Endothelial cell of umbilical vein (primary cell): ENCODE data around the gene TSPAN9. TPM values are rescaled to one million over a fixed set of nuclear protein-coding genes. Genes with fewer than 3 reads are reported as not detected.

Experiments used
- BruUV-seq: library from RNA; stranded (reverse); fragments of 400-500 nt; replicated peaks from 2 replicates; lab custom pipeline; 2021; lab: Mats Ljungman, UMichigan
- CTCF ChIA-PET: fragments of 300-600, 350-600 bp; sonication (Branson Sonifier 250); formaldehyde crosslinking; loops from one replicate; lab custom pipeline; 2021; ENCODE audit warnings: antibody characterized with exemption, inconsistent platforms; lab: Charles Lee
- POLR2A ChIA-PET: fragments of 300-600, 350-600 bp; sonication (Branson Sonifier 250); formaldehyde crosslinking; loops from one replicate; lab custom pipeline; 2021; ENCODE audit warnings: antibody characterized with exemption, inconsistent platforms; lab: Charles Lee
- DNase-seq: peaks from one replicate; pipeline ENCODE4 v3.0.0-alpha.2; 2011; ENCODE audit warnings: low read depth, low spot score
- FAIRE-seq: peaks from 2 replicates; lab custom pipeline; 2011; peaks lifted over from hg19 to GRCh38; lab: Jason Lieb, UNC
- H2AFZ ChIP-seq: 2 replicates; pipeline ENCODE4 v1.6.0; 2012; ENCODE audit warnings: low read depth, low read length, control low read depth, inconsistent platforms
- H3K27ac ChIP-seq: 2 replicates; pipeline ENCODE4 v1.5.1; 2011; ENCODE audit warnings: low read depth, mild to moderate bottlenecking, control low read depth, low read length, moderate library complexity; ENCODE audit not compliant: insufficient read depth
- H3K27me3 ChIP-seq, 2 experiments: 2 replicates each; pipeline versions ENCODE4 v1.6.0 to v1.6.1; 2011; ENCODE audit warnings: low read length in 2 of 2, mixed read lengths in 1 of 2; ENCODE audit not compliant: control insufficient read depth in 2 of 2, insufficient read depth in 2 of 2
- H3K36me3 ChIP-seq, 2 experiments: 2 replicates in 1 of 2; 3 replicates in 1 of 2; pipeline ENCODE4 v1.5.1; 2011; ENCODE audit warnings: low read length in 2 of 2, mild to moderate bottlenecking in 1 of 2, moderate library complexity in 1 of 2; ENCODE audit not compliant: control insufficient read depth in 2 of 2, insufficient read depth in 2 of 2; ENCODE audit errors: extremely low read depth in 1 of 2
- H3K4me1 ChIP-seq: 3 replicates; pipeline ENCODE4 v1.5.1; 2011; ENCODE audit warnings: mild to moderate bottlenecking, low read length; ENCODE audit not compliant: control insufficient read depth, insufficient read depth; ENCODE audit errors: extremely low read depth
- H3K4me2 ChIP-seq: 2 replicates; pipeline ENCODE4 v1.6.1; 2011; ENCODE audit warnings: low read length, control low read depth, mixed read lengths; ENCODE audit not compliant: insufficient read depth
- H3K4me3 ChIP-seq, 3 experiments: fragments of 200-600 bp in 1 of 3; sonication (generic), shearing (Covaris generic) in 1 of 3; replicated peaks in 1 of 3; 2 replicates each; pipeline ENCODE4 v1.5.1; 2011 to 2016; ENCODE audit warnings: control low read depth in 3 of 3, low read length in 3 of 3, mild to moderate bottlenecking in 2 of 3, inconsistent platforms in 1 of 3, low read depth in 1 of 3, moderate library complexity in 1 of 3; ENCODE audit not compliant: insufficient read depth in 1 of 3
- H3K79me2 ChIP-seq: 2 replicates; pipeline ENCODE4 v1.6.0; 2012; ENCODE audit warnings: low read length, inconsistent platforms; ENCODE audit not compliant: control insufficient read depth, insufficient read depth
- H3K9ac ChIP-seq: replicated peaks from 2 replicates; pipeline ENCODE3; 2011; ENCODE audit warnings: low read length, control low read depth; ENCODE audit not compliant: insufficient read depth; ENCODE audit errors: extremely low read depth
- H3K9me1 ChIP-seq: replicated peaks from 3 replicates; pipeline ENCODE4 v1.6.0; 2011; ENCODE audit warnings: mild to moderate bottlenecking, low read length; ENCODE audit not compliant: control insufficient read depth, insufficient read depth; ENCODE audit errors: extremely low read depth
- H3K9me3 ChIP-seq: replicated peaks from 2 replicates; pipeline ENCODE4 v1.5.1; 2012; ENCODE audit warnings: low read length, inconsistent platforms; ENCODE audit not compliant: control insufficient read depth, insufficient read depth
- H4K20me1 ChIP-seq: replicated peaks from 2 replicates; pipeline ENCODE3; 2011; ENCODE audit warnings: mild to moderate bottlenecking, low read length; ENCODE audit not compliant: control insufficient read depth, insufficient read depth; ENCODE audit errors: extremely low read depth
- EZH2 ChIP-seq: IDR thresholded peaks from 2 replicates; pipeline ENCODE4 v1.6.1; 2012; ENCODE audit warnings: borderline replicate concordance, low read depth, mild to moderate bottlenecking, moderate library complexity, low read length, inconsistent platforms; ENCODE audit not compliant: severe bottlenecking
- FOS ChIP-seq: IDR thresholded peaks from 2 replicates; pipeline ENCODE4 v1.6.1; 2011; ENCODE audit warnings: mild to moderate bottlenecking, low read length, moderate library complexity, borderline replicate concordance; ENCODE audit not compliant: insufficient read depth
- GATA2 ChIP-seq: IDR thresholded peaks from 2 replicates; pipeline ENCODE4 v1.7.0; 2011; ENCODE audit warnings: low read depth, mild to moderate bottlenecking, moderate library complexity, mixed read lengths, low read length; ENCODE audit not compliant: insufficient read length, insufficient read depth
- MYC ChIP-seq: IDR thresholded peaks from one replicate; pipeline ENCODE4 v1.6.1; 2011; ENCODE audit warnings: mild to moderate bottlenecking, low read depth, low read length
- POLR2AphosphoS5 ChIP-seq: IDR thresholded peaks from 2 replicates; pipeline ENCODE4 v1.6.1; 2012; ENCODE audit warnings: low read depth, mild to moderate bottlenecking, control low read depth, low read length, moderate library complexity; ENCODE audit not compliant: insufficient read depth
- dilution Hi-C: fragments of 300-500 bp; cut with MboI; formaldehyde crosslinking; loops from one replicate; pipeline ENCODE4 v1.15.0; 2019; ENCODE audit warnings: low sequenced_read_pairs; ENCODE audit not compliant: extremely low pct_ligation_motif_present
- intact Hi-C: fragments of 100-400 bp; cut with micrococcal nuclease; formaldehyde crosslinking; loops from one replicate; pipeline ENCODE4 v1.10.0; 2022
- polyA plus RNA-seq, 4 experiments: library from polyadenylated mRNA; depleted of rRNA in 3 of 4; stranded (reverse) in 3 of 4; unstranded in 1 of 4; fragments of >200 nt; gene quantifications; 2 replicates each; pipeline versions ENCODE4 v1.2.1 to v1.2.3, GENCODE V29; 2011 to 2012; ENCODE audit warnings: missing spikeins in 1 of 4
- total RNA-seq: library from RNA; stranded (reverse); gene quantifications from 2 replicates; pipeline ENCODE4 v1.2.3, GENCODE V29; 2021
- TF ChIP-seq, protein P1 (sequence below), 2 donors: IDR thresholded peaks; 1 replicate in 1 of 2; 2 replicates in 1 of 2; pipeline ENCODE4 v1.5.1; 2011; ENCODE audit warnings: low read length in 2 of 2, mild to moderate bottlenecking in 2 of 2, moderate library complexity in 2 of 2, control low read depth in 1 of 2, inconsistent platforms in 1 of 2, low read depth in 1 of 2; ENCODE audit not compliant: insufficient read depth in 1 of 2; ENCODE audit errors: extremely low read depth in 1 of 2
- TF ChIP-seq, protein P2 (sequence below): IDR thresholded peaks from 2 replicates; pipeline ENCODE4 v1.6.1; 2011; ENCODE audit not compliant: insufficient read depth, insufficient read length

TSPAN9 gene
- total and polyA plus RNA-seq, 2 donors (not counting 3 experiments of a cell fraction or from before 2014, with no cell fraction given), result 43.3 to 66.8 TPM

DNA sequence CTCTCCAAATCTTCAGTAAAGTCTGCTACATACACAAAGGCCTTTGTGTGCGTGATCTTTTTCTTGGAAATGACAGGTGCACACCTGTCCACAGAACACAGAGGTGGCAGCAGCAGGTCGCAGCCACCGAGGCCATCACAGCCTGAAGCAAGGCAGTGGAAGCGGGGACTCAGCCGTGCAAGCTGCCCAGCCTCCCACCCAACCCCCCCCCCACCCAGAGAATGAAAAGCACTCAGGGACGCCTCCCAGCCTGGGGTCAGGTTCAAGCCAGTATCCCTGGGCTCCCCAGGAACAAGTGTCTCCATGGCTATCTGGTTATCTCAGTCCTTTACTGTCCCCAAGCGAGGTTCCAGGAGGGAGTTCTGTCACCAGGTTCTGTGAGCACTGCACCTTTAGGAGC is 31.2 kb upstream of the TSPAN9 start:
- no peak overlapping the region for H3K4me3 ChIP-seq
- ChIA-PET POLR2A (no interaction called here), CTCF (interaction anchor here (1.3 kb wide), 1 partner anchor 11 kb away, joined by 3 read pairs; no protein-coding TSS in a partner anchor)
- dilution Hi-C loops (no loop called here), intact Hi-C loops (no loop called here)
- FAIRE-seq (no peak), DNase-seq (no peak)
- no peaks in the 10 kb centered on the region for H3K27me3 ChIP-seq
- H3K9me1 ChIP-seq, result no peaks in the 10 kb centered on the region
- H3K27ac ChIP-seq, result no peak overlapping the region
- BruUV-seq, result no TSS peak
- H3K9me3 ChIP-seq, result no peaks in the 10 kb centered on the region
- H2AFZ ChIP-seq, result no peak overlapping the region
- H3K36me3 ChIP-seq, result no peaks in the 10 kb centered on the region
- H3K79me2 ChIP-seq, result no peaks in the 10 kb centered on the region
- H3K4me1 ChIP-seq, result no peaks in the 10 kb centered on the region
- H3K9ac ChIP-seq, result no peak overlapping the region
- no peak overlapping the region for H3K4me2 ChIP-seq
- H4K20me1 ChIP-seq, result no peaks in the 10 kb centered on the region
- TF ChIP-seq, protein P1, sequence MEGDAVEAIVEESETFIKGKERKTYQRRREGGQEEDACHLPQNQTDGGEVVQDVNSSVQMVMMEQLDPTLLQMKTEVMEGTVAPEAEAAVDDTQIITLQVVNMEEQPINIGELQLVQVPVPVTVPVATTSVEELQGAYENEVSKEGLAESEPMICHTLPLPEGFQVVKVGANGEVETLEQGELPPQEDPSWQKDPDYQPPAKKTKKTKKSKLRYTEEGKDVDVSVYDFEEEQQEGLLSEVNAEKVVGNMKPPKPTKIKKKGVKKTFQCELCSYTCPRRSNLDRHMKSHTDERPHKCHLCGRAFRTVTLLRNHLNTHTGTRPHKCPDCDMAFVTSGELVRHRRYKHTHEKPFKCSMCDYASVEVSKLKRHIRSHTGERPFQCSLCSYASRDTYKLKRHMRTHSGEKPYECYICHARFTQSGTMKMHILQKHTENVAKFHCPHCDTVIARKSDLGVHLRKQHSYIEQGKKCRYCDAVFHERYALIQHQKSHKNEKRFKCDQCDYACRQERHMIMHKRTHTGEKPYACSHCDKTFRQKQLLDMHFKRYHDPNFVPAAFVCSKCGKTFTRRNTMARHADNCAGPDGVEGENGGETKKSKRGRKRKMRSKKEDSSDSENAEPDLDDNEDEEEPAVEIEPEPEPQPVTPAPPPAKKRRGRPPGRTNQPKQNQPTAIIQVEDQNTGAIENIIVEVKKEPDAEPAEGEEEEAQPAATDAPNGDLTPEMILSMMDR (IDR thresholded peaks at IDR 0.05; ENCODE audit: extremely low read depth in 1 of 2, insufficient read depth in 1 of 2, low read depth in 1 of 2, low read length in 2 of 2), result no peak
- TF ChIP-seq, protein P2, sequence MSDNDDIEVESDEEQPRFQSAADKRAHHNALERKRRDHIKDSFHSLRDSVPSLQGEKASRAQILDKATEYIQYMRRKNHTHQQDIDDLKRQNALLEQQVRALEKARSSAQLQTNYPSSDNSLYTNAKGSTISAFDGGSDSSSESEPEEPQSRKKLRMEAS, result no peak
- no peak for TF ChIP-seq GATA2
- TF ChIP-seq POLR2AphosphoS5, result no peak
- no peak for TF ChIP-seq MYC
- no peak for TF ChIP-seq FOS
- TF ChIP-seq EZH2, result no peak
